IMR-90 (cell line): ENCODE data around the gene APCDD1. TPM values are rescaled to one million over a fixed set of nuclear protein-coding genes. Genes with fewer than 3 reads are reported as not detected.

Experiments
- ATAC-seq: fragments of 200-7000 bp; cut with Tn5 transposase; 2 replicates; pipeline ENCODE4 v1.9.1; 2020; ENCODE audit warnings: low read depth, mild to moderate bottlenecking, moderate library complexity
- BruUV-seq: library from RNA; stranded (reverse); fragments of 400-500 nt; replicated peaks from 2 replicates; lab custom pipeline; 2021; lab: Mats Ljungman, UMichigan
- CTCF ChIA-PET: fragments of 300-600 bp; formaldehyde crosslinking; extraction: SDS; loops from one replicate; lab custom pipeline; 2021; ENCODE audit warnings: antibody characterized with exemption; lab: Yijun Ruan, JAX
- POLR2A ChIA-PET: fragments of 300-600 bp; sonication (Branson Sonifier 250); formaldehyde crosslinking; loops from one replicate; lab custom pipeline; 2022; ENCODE audit warnings: antibody characterized with exemption; ENCODE audit not compliant: unreplicated experiment; lab: Charles Lee
- DNase-seq: peaks from one replicate; pipeline ENCODE4 v3.0.0; 2013
- H2AFZ ChIP-seq: replicated peaks from 2 replicates; pipeline ENCODE3; 2013; ENCODE audit warnings: low read length, mild to moderate bottlenecking; ENCODE audit not compliant: poor library complexity
- H2AK5ac ChIP-seq: 2 replicates; pipeline ENCODE4 v1.6.1; 2013; ENCODE audit warnings: low read depth, low read length, inconsistent platforms
- H2AK9ac ChIP-seq: replicated peaks from 2 replicates; pipeline ENCODE3; 2013; ENCODE audit warnings: mild to moderate bottlenecking, low read depth, low read length, moderate library complexity; ENCODE audit not compliant: poor library complexity
- H2BK120ac ChIP-seq: 2 replicates; pipeline ENCODE4 v1.6.1; 2013; ENCODE audit warnings: low read depth, low read length, inconsistent platforms
- H2BK15ac ChIP-seq: 3 replicates; pipeline ENCODE4 v1.6.1; 2013; ENCODE audit warnings: low read depth, low read length, inconsistent platforms
- H2BK20ac ChIP-seq: 2 replicates; pipeline ENCODE4 v1.6.1; 2013; ENCODE audit warnings: low read depth, mild to moderate bottlenecking, inconsistent platforms, low read length, moderate library complexity
- H2BK5ac ChIP-seq: 2 replicates; pipeline ENCODE4 v1.6.1; 2013; ENCODE audit warnings: mild to moderate bottlenecking, low read depth, low read length, inconsistent platforms; ENCODE audit not compliant: poor library complexity, severe bottlenecking
- H3K14ac ChIP-seq: replicated peaks from 2 replicates; pipeline ENCODE4 v1.6.1; 2013; ENCODE audit warnings: low read depth, low read length, inconsistent platforms
- H3K18ac ChIP-seq: 2 replicates; pipeline ENCODE4 v1.6.1; 2013; ENCODE audit warnings: low read depth, low read length, control low read depth
- H3K23ac ChIP-seq: 2 replicates; pipeline ENCODE4 v1.6.1; 2013; ENCODE audit warnings: low read depth, low read length, inconsistent platforms
- H3K27ac ChIP-seq: 2 replicates; pipeline ENCODE4 v1.5.1; 2013; ENCODE audit warnings: mild to moderate bottlenecking, control low read depth, low read length; ENCODE audit not compliant: insufficient read depth
- H3K27me3 ChIP-seq: 2 replicates; pipeline ENCODE4 v1.6.1; 2013; ENCODE audit warnings: low read length; ENCODE audit not compliant: control insufficient read depth, insufficient read depth
- H3K36me3 ChIP-seq: 2 replicates; pipeline ENCODE4 v1.6.1; 2013; ENCODE audit warnings: low read length, mixed read lengths; ENCODE audit not compliant: control insufficient read depth, insufficient read depth
- H3K4ac ChIP-seq: 2 replicates; pipeline ENCODE4 v1.6.1; 2013; ENCODE audit warnings: low read depth, low read length, inconsistent platforms
- H3K4me1 ChIP-seq: 2 replicates; pipeline ENCODE4 v1.6.1; 2013; ENCODE audit warnings: low read length, mixed read lengths; ENCODE audit not compliant: control insufficient read depth, insufficient read depth
- H3K4me2 ChIP-seq: 2 replicates; pipeline ENCODE4 v1.6.1; 2013; ENCODE audit warnings: low read depth, mild to moderate bottlenecking, control low read depth, low read length, moderate library complexity
- H3K4me3 ChIP-seq: 2 replicates; pipeline ENCODE4 v1.5.1; 2013; ENCODE audit warnings: low read depth, mild to moderate bottlenecking, control low read depth, low read length, moderate library complexity; ENCODE audit not compliant: insufficient read depth
- H3K56ac ChIP-seq: 2 replicates; pipeline ENCODE4 v1.6.1; 2013; ENCODE audit warnings: low read length, inconsistent platforms; ENCODE audit not compliant: insufficient read depth; ENCODE audit errors: extremely low read depth
- H3K79me1 ChIP-seq, 2 experiments: 2 replicates each; pipeline ENCODE4 v1.6.1; 2013; ENCODE audit warnings: low read length in 2 of 2, inconsistent platforms in 1 of 2, low read depth in 1 of 2
- H3K9ac ChIP-seq: 2 replicates; pipeline ENCODE4 v1.6.1; 2013; ENCODE audit warnings: low read depth, low read length, control low read depth
- H3K9me1 ChIP-seq: 2 replicates; pipeline ENCODE4 v1.6.1; 2013; ENCODE audit warnings: low read length, inconsistent platforms; ENCODE audit not compliant: insufficient read depth
- H3K9me3 ChIP-seq: 2 replicates; pipeline ENCODE4 v1.6.1; 2013; ENCODE audit warnings: low read length; ENCODE audit not compliant: control insufficient read depth, insufficient read depth
- H4K20me1 ChIP-seq: 2 replicates; pipeline ENCODE4 v1.6.1; 2013; ENCODE audit warnings: low read length, inconsistent platforms; ENCODE audit not compliant: insufficient read depth
- H4K5ac ChIP-seq: 2 replicates; pipeline ENCODE4 v1.6.1; 2013; ENCODE audit warnings: mild to moderate bottlenecking, low read depth, low read length, control low read depth
- H4K8ac ChIP-seq, 2 experiments: 2 replicates each; pipeline ENCODE4 v1.6.1; 2013; ENCODE audit warnings: low read depth in 2 of 2, low read length in 2 of 2, control low read depth in 1 of 2, inconsistent platforms in 1 of 2
- H4K91ac ChIP-seq: 2 replicates; pipeline ENCODE4 v1.6.1; 2013; ENCODE audit warnings: low read depth, low read length, inconsistent platforms; ENCODE audit not compliant: insufficient read depth
- BHLHE40 ChIP-seq: fragments of 150-350 bp; IDR thresholded peaks from 2 replicates; pipeline ENCODE4 v1.6.1; 2016; ENCODE audit warnings: mild to moderate bottlenecking, low read depth, low read length
- CEBPB ChIP-seq: IDR thresholded peaks from 2 replicates; pipeline ENCODE4 v1.6.1; 2012; ENCODE audit warnings: low read depth, low read length, improper control_type of control experiment
- CHD1 ChIP-seq: IDR thresholded peaks from 2 replicates; pipeline ENCODE4 v1.6.1; 2012; ENCODE audit warnings: low read depth, low read length, improper control_type of control experiment
- FOS ChIP-seq: fragments of 150-350 bp; IDR thresholded peaks from 2 replicates; pipeline ENCODE4 v1.6.1; 2016; ENCODE audit warnings: low read depth, low read length
- MAFK ChIP-seq: IDR thresholded peaks from 2 replicates; pipeline ENCODE4 v1.6.1; 2012; ENCODE audit warnings: low read depth, low read length, improper control_type of control experiment
- RCOR1 ChIP-seq: IDR thresholded peaks from 2 replicates; pipeline ENCODE4 v1.6.1; 2012; ENCODE audit warnings: mild to moderate bottlenecking, low read length, improper control_type of control experiment; ENCODE audit not compliant: insufficient replicate concordance
- SMC3 ChIP-seq: fragments of 150-350 bp; IDR thresholded peaks from 2 replicates; pipeline ENCODE4 v1.6.1; 2016; ENCODE audit warnings: low read depth, mild to moderate bottlenecking, antibody characterized with exemption, low read length, moderate library complexity
- USF2 ChIP-seq: fragments of 150-350 bp; IDR thresholded peaks from 2 replicates; pipeline ENCODE4 v1.6.1; 2017; ENCODE audit warnings: mild to moderate bottlenecking, antibody characterized with exemption, low read length, low read depth
- WGBS, 2 experiments: methylation state at CpG; one replicate each; pipeline versions ENCODE4 v1.1.5 to v1.1.7; 2013; ENCODE audit warnings: missing lambda C conversion rate in 2 of 2; ENCODE audit not compliant: insufficient read length in 1 of 2; ENCODE audit errors: extremely low coverage in 2 of 2; 5-methylcytosine and 5-hydroxymethylcytosine counted together
- dilution Hi-C: fragments of 300-500 bp; cut with HindIII; formaldehyde crosslinking; loops from one replicate; pipeline ENCODE4 v1.14.3; 2018; ENCODE audit warnings: low sequenced_read_pairs; ENCODE audit not compliant: unreplicated experiment
- in situ Hi-C: fragments of 300-500 bp; cut with MboI; formaldehyde crosslinking; loops from 3 replicates; pipeline ENCODE4 v1.14.3; 2019; ENCODE audit warnings: low sequenced_read_pairs, inconsistent platforms, mixed read lengths
- intact Hi-C: fragments of 100-400 bp; cut with micrococcal nuclease; formaldehyde crosslinking; loops from 2 replicates; pipeline ENCODE4 v1.10.0; 2022
- polyA plus RNA-seq, 3 experiments: library from polyadenylated mRNA; depleted of rRNA; stranded (reverse); fragments of >200 nt; gene quantifications; 2 replicates each; pipeline ENCODE4 v1.2.3, GENCODE V29; 2012; ENCODE audit warnings: low replicate concordance in 1 of 3
- total RNA-seq: library from RNA; depleted of rRNA; stranded (reverse); fragments of >200 nt; gene quantifications from 2 replicates; pipeline ENCODE4 v1.2.3, GENCODE V29; 2012
- TF ChIP-seq, protein P1 (sequence below): conservative IDR thresholded peaks from 2 replicates; pipeline ENCODE4 v1.5.1; 2012; ENCODE audit warnings: mild to moderate bottlenecking, low read depth, low read length, improper control_type of control experiment

APCDD1 gene
- total and polyA plus RNA-seq, 2 of the 4 experiments (the other 2 are of a cell fraction), result 1.1 to 2.2 TPM

GRCh38 chr18:10458691-10459090, 4.3 kb downstream of the APCDD1 start:
- H3K4me3 ChIP-seq, result no peak overlapping the region
- in situ Hi-C loops, result no loop called here

More at GRCh38 chr18:10458691-10459090, 4.3 kb downstream of the APCDD1 start:
- no peak for ATAC-seq
- Histone ChIP-seq H3K23ac (no peak overlapping the region), H3K27me3 (peaks cover 35% of the 10 kb centered on the region), H2BK20ac (no peak overlapping the region), H3K27ac (no peak overlapping the region), H4K20me1 (no peaks in the 10 kb centered on the region), H3K4me2 (no peak overlapping the region), H3K56ac (no peak overlapping the region), H4K91ac (no peak overlapping the region), H2AFZ (no peak overlapping the region), H3K9ac (no peak overlapping the region), H2BK15ac (no peak overlapping the region), H2AK5ac (no peak overlapping the region), H3K79me1 (peaks cover 0 to 6% of the 10 kb centered on the region in 2 experiments; a peak in 1 of 4 replicates), H4K8ac (no peak overlapping the region), H2BK5ac (no peak overlapping the region), H3K9me3 (no peaks in the 10 kb centered on the region), H4K5ac (no peak overlapping the region), H3K4me1 (no peaks in the 10 kb centered on the region; the same call in 1 of the 2 replicates), H3K14ac (no peak overlapping the region), H2AK9ac (no peak overlapping the region), H2BK120ac (no peak overlapping the region), H3K4ac (no peak overlapping the region), H3K36me3 (no peaks in the 10 kb centered on the region), H3K9me1 (0 out of 2 replicates have a peak, but pooled peaks cover 4% of the 10 kb centered on the region), H3K18ac (no peak overlapping the region)
- TF ChIP-seq CEBPB (no peak), BHLHE40 (no peak), MAFK (no peak), FOS (no peak), SMC3 (no peak), USF2 (no peak), RCOR1 (no peak), CHD1 (no peak)
- TF ChIP-seq, protein P1, sequence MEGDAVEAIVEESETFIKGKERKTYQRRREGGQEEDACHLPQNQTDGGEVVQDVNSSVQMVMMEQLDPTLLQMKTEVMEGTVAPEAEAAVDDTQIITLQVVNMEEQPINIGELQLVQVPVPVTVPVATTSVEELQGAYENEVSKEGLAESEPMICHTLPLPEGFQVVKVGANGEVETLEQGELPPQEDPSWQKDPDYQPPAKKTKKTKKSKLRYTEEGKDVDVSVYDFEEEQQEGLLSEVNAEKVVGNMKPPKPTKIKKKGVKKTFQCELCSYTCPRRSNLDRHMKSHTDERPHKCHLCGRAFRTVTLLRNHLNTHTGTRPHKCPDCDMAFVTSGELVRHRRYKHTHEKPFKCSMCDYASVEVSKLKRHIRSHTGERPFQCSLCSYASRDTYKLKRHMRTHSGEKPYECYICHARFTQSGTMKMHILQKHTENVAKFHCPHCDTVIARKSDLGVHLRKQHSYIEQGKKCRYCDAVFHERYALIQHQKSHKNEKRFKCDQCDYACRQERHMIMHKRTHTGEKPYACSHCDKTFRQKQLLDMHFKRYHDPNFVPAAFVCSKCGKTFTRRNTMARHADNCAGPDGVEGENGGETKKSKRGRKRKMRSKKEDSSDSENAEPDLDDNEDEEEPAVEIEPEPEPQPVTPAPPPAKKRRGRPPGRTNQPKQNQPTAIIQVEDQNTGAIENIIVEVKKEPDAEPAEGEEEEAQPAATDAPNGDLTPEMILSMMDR, result no peak
- no peak for DNase-seq
- dilution Hi-C loops (no loop called here), intact Hi-C loops (loop anchor here (10.0 kb wide), 1 partner anchor 484 kb away; no protein-coding TSS in a partner anchor)
- CTCF ChIA-PET, result no interaction called here
- 100% methylated on average over 1 of the region's 5 CpGs; no CpG with 5 or more reads in 1 of the 2 experiments for WGBS, 2 experiments
- POLR2A ChIA-PET, result no interaction called here
- BruUV-seq, result no TSS peak
